Sigmoid colon (tissue), 7 donors: ENCODE results near the gene CT45A10. TPM values are rescaled to one million over a fixed set of nuclear protein-coding genes. Genes with fewer than 3 reads are reported as not detected.
"Not testable (repeated sequence)": the region's sequence is repeated elsewhere in the genome, so short reads cannot be mapped to it uniquely, and the experiment has no call there.

ENCODE experiments used
- DNase-seq: peaks from one replicate; pipeline ENCODE4 v3.0.0-alpha.2; 2019
- H3K27ac ChIP-seq, 4 donors: fragments of 200-600 bp; sonication (generic); one replicate each; pipeline ENCODE4 v1.5.1; 2016 to 2019; ENCODE audit warnings: mild to moderate bottlenecking in 1 of 4
- H3K27me3 ChIP-seq, 3 donors: fragments of 200-600 bp; sonication (generic); one replicate each; pipeline ENCODE4 v1.5.1; 2019; ENCODE audit warnings: mild to moderate bottlenecking in 1 of 3
- H3K36me3 ChIP-seq, 4 donors: fragments of 200-600 bp; sonication (generic); one replicate each; pipeline ENCODE4 v1.5.1; 2016 to 2019
- H3K4me1 ChIP-seq, 4 donors: fragments of 200-600 bp; sonication (generic); one replicate each; pipeline ENCODE4 v1.5.1; 2017 to 2019
- H3K4me3 ChIP-seq, 4 donors: fragments of 200-600 bp; sonication (generic); one replicate each; pipeline ENCODE4 v1.5.1; 2017 to 2019; ENCODE audit warnings: mild to moderate bottlenecking in 2 of 4, moderate library complexity in 1 of 4
- H3K9me3 ChIP-seq, 4 donors: fragments of 200-600 bp in 3 of 4; sonication (generic) in 3 of 4; one replicate each; pipeline versions ENCODE4 v1.5.1 to v1.6.1; 2013 to 2019
- CTCF ChIP-seq, 4 experiments: fragments of 450-650 bp in 3 of 4; fragments of 200-600 bp in 1 of 4; IDR thresholded peaks; one replicate each; pipeline ENCODE4 v1.5.1; 2016 to 2019; ENCODE audit warnings: antibody characterized with exemption in 4 of 4, mild to moderate bottlenecking in 3 of 4, moderate library complexity in 2 of 4
- EP300 ChIP-seq, 4 donors: sonication (generic); formaldehyde crosslinking; IDR thresholded peaks; one replicate each; pipeline ENCODE4 v1.6.1; 2017; ENCODE audit warnings: antibody characterized with exemption in 4 of 4
- POLR2A ChIP-seq, 2 donors: fragments of 450-650 bp; IDR thresholded peaks; one replicate each; pipeline ENCODE4 v1.6.1; 2016; ENCODE audit warnings: antibody characterized with exemption in 2 of 2, mild to moderate bottlenecking in 2 of 2, moderate library complexity in 2 of 2
- POLR2AphosphoS5 ChIP-seq, 4 donors: sonication (generic); formaldehyde crosslinking; IDR thresholded peaks; one replicate each; pipeline ENCODE4 v1.6.1; 2017; ENCODE audit warnings: antibody characterized with exemption in 4 of 4
- WGBS, 2 donors: extraction: QIAGEN DNeasy Blood & Tissue Kit; methylation state at CpG; one replicate each; pipeline ENCODE4 v1.1.7; 2013; 5-methylcytosine and 5-hydroxymethylcytosine counted together
- intact Hi-C: fragments of 100-400 bp; cut with DNase I; formaldehyde crosslinking; loops from one replicate; pipeline ENCODE4 v1.15.1; 2023
- polyA plus RNA-seq, 3 donors: library from polyadenylated mRNA; stranded (reverse); fragments of 200-250 nt; gene quantifications; one replicate each; pipeline ENCODE4 v1.2.3, GENCODE V29; 2013
- total RNA-seq, 4 donors: library from RNA; depleted of rRNA; stranded (reverse); fragments of >200 nt; gene quantifications; one replicate each; pipeline ENCODE4 v1.1.0, GENCODE V29; 2016
- donor health status: healthy with polysubstance abuse.
- donor health status: Bipolar disorder and iron deficiency.
- donor health status: healthy.

Gene CT45A10
- total RNA-seq (not detected), polyA plus RNA-seq (not detected)

GRCh38 chrX:135893294-135893817, at the start of gene CT45A10, which contains the start of gene SAGE1:
Gene CT45A10 (minus strand): TSS chrX:135893444. CDS start chrX:135885344, 8,100 bp downstream.
Gene SAGE1 (plus strand): TSS chrX:135893716. CDS start chrX:135896243, 2,527 bp downstream.
- no peak within 1 kb of the TSS for H3K27ac ChIP-seq
- H3K4me1 ChIP-seq = no peaks in the 10 kb centered on the region
- intact Hi-C loops = no loop called here
- no peaks in the 10 kb centered on the region for H3K9me3 ChIP-seq
- no peaks in the 10 kb centered on the region for H3K27me3 ChIP-seq
- 92 to 93% methylated on average over 22 of the region's 22 CpGs for WGBS, 2 donors
- no peaks in the 10 kb centered on the region for H3K36me3 ChIP-seq
- no peak for TF ChIP-seq POLR2AphosphoS5 (IDR thresholded peaks at IDR 0.05)
- TF ChIP-seq POLR2A (IDR thresholded peaks at IDR 0.05) = no peak
- no peak for TF ChIP-seq EP300 (IDR thresholded peaks at IDR 0.05)
- no peak for TF ChIP-seq CTCF (IDR thresholded peaks at IDR 0.05)
- no peak within 1 kb of the TSS for H3K4me3 ChIP-seq
- DNase-seq = no peak

GRCh38 chrX:135931644-135932487, 38.6 kb upstream of the CT45A10 start:
- no peaks in the 10 kb centered on the region for H3K9me3 ChIP-seq
- H3K36me3 ChIP-seq = no peaks in the 10 kb centered on the region
- no peaks in the 10 kb centered on the region for H3K4me1 ChIP-seq
- 51 to 53% methylated on average over 19 of the region's 19 CpGs for WGBS, 2 donors
- DNase-seq = no peak
- intact Hi-C loops = no loop called here
- TF ChIP-seq POLR2A (IDR thresholded peaks at IDR 0.05) (no peak), EP300 (IDR thresholded peaks at IDR 0.05) (no peak), POLR2AphosphoS5 (IDR thresholded peaks at IDR 0.05) (no peak), CTCF (IDR thresholded peaks at IDR 0.05) (peak in 2 of 4 experiments; percentile 23 to 48)
- no peak overlapping the region for H3K27ac ChIP-seq
- H3K4me3 ChIP-seq = no peak overlapping the region
- no peaks in the 10 kb centered on the region for H3K27me3 ChIP-seq

GRCh38 chrX:135927897-135928296, 34.7 kb upstream of the CT45A10 start:
- DNase-seq = no peak

GRCh38 chrX:135923353-135923752, 30.1 kb upstream of the CT45A10 start:
- intact Hi-C loops = no loop called here
- H3K9me3 ChIP-seq = no peaks in the 10 kb centered on the region
- WGBS, 2 donors = 77 to 82% methylated on average over 5 of the region's 5 CpGs

More at GRCh38 chrX:135927897-135928296, 34.7 kb upstream of the CT45A10 start:
- H3K36me3 ChIP-seq = no peaks in the 10 kb centered on the region
- H3K9me3 ChIP-seq = no peaks in the 10 kb centered on the region
- 45 to 73% methylated on average over 2 of the region's 2 CpGs for WGBS, 2 donors
- intact Hi-C loops = no loop called here
- H3K4me3 ChIP-seq = no peak overlapping the region
- H3K27me3 ChIP-seq = no peaks in the 10 kb centered on the region
- H3K27ac ChIP-seq = no peak overlapping the region
- TF ChIP-seq POLR2AphosphoS5 (IDR thresholded peaks at IDR 0.05) = no peak
- TF ChIP-seq EP300 (IDR thresholded peaks at IDR 0.05) = no peak
- H3K4me1 ChIP-seq = no peaks in the 10 kb centered on the region

GRCh38 chrX:135920516-135920915, 27.3 kb upstream of the CT45A10 start:
- intact Hi-C loops, H3K4me1 ChIP-seq, H3K9me3 ChIP-seq, H3K4me3 ChIP-seq, DNase-seq, H3K36me3 ChIP-seq, H3K27me3 ChIP-seq, H3K27ac ChIP-seq: not testable (repeated sequence)
- WGBS, 2 donors = 25 to 45% methylated on average over 1 of the region's 1 CpG

More at GRCh38 chrX:135923353-135923752, 30.1 kb upstream of the CT45A10 start:
- Histone ChIP-seq H3K4me3 (no peak overlapping the region), H3K27ac (no peak overlapping the region), H3K36me3 (no peaks in the 10 kb centered on the region), H3K27me3 (no peaks in the 10 kb centered on the region), H3K4me1 (no peaks in the 10 kb centered on the region)
- TF ChIP-seq EP300 (IDR thresholded peaks at IDR 0.05) = no peak
- TF ChIP-seq CTCF (IDR thresholded peaks at IDR 0.05) = no peak
- TF ChIP-seq POLR2AphosphoS5 (IDR thresholded peaks at IDR 0.05) = no peak
- TF ChIP-seq POLR2A (IDR thresholded peaks at IDR 0.05) = no peak
- no peak for DNase-seq
